Coronary artery (tissue), 2 donors: ENCODE measurements around the gene PTPRH.

ENCODE experiments used
- DNase-seq: peaks from one replicate; pipeline ENCODE4 v3.0.0-alpha.2; 2017; ENCODE audit warnings: low spot score
- H3K27ac ChIP-seq, 2 donors: fragments of 200-600 bp; sonication (generic); one replicate each; pipeline ENCODE4 v1.5.1; 2016 to 2019
- H3K4me3 ChIP-seq: fragments of 200-600 bp; sonication (generic); 2 replicates; pipeline ENCODE4 v1.5.1; 2016; ENCODE audit warnings: mild to moderate bottlenecking, moderate library complexity
- TF ChIP-seq, protein P1 (sequence below): fragments of 200-600 bp; sonication (generic); IDR thresholded peaks from one replicate; pipeline ENCODE4 v1.5.1; 2019; ENCODE audit warnings: antibody characterized with exemption

PTPRH gene

DNA sequence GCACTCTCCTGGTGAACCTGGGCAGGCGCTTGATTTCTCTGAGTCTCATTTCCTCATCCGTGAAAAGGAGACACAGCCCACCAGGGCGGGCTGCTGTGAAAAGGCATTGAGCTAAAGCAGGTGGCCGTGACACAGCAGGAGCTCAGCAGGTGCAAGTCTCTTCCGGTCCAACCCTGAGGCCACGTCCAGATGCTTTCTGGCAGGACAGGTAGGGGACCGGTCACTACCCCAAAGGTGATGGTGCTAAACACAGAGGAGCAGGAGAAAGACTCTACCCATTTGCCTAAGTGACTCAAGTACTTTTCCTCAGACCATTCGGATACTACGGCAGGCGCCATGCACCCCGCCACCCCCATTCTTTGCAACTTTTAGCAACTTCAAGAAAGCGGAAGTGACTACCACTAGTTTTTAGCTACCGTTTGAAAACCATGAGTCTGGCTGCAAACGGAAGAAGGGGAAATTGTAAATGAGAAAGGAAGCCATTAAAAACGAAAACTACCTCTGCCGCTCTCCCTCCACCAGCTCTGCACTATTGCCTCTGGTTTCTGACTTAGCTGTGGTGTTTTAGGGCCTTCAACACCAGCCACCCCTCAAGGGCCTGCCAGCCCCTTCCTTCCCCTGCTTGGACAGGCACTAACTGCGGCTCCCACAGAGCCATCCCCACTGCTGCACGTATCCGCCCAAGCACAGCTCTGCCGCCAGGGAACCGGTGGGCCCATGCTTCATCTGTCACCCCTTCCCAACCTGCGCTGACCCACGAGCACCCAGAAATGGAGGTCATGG lies 44.7 kb upstream of the PTPRH start:
- peak overlapping the region in 1 of 2 donors; percentile 66 for H3K27ac ChIP-seq
- DNase-seq, result no peak
- H3K4me3 ChIP-seq, result peak overlapping the region; percentile 50
- TF ChIP-seq, protein P1, sequence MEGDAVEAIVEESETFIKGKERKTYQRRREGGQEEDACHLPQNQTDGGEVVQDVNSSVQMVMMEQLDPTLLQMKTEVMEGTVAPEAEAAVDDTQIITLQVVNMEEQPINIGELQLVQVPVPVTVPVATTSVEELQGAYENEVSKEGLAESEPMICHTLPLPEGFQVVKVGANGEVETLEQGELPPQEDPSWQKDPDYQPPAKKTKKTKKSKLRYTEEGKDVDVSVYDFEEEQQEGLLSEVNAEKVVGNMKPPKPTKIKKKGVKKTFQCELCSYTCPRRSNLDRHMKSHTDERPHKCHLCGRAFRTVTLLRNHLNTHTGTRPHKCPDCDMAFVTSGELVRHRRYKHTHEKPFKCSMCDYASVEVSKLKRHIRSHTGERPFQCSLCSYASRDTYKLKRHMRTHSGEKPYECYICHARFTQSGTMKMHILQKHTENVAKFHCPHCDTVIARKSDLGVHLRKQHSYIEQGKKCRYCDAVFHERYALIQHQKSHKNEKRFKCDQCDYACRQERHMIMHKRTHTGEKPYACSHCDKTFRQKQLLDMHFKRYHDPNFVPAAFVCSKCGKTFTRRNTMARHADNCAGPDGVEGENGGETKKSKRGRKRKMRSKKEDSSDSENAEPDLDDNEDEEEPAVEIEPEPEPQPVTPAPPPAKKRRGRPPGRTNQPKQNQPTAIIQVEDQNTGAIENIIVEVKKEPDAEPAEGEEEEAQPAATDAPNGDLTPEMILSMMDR, result no peak

GRCh38 chr19:55252760-55253663 lies 43.7 kb upstream of the PTPRH start:
- no peak overlapping the region for H3K4me3 ChIP-seq
- TF ChIP-seq, protein P1, result no peak
- peak overlapping the region in 1 of 2 donors; percentile 7 for H3K27ac ChIP-seq
- no peak for DNase-seq

DNA sequence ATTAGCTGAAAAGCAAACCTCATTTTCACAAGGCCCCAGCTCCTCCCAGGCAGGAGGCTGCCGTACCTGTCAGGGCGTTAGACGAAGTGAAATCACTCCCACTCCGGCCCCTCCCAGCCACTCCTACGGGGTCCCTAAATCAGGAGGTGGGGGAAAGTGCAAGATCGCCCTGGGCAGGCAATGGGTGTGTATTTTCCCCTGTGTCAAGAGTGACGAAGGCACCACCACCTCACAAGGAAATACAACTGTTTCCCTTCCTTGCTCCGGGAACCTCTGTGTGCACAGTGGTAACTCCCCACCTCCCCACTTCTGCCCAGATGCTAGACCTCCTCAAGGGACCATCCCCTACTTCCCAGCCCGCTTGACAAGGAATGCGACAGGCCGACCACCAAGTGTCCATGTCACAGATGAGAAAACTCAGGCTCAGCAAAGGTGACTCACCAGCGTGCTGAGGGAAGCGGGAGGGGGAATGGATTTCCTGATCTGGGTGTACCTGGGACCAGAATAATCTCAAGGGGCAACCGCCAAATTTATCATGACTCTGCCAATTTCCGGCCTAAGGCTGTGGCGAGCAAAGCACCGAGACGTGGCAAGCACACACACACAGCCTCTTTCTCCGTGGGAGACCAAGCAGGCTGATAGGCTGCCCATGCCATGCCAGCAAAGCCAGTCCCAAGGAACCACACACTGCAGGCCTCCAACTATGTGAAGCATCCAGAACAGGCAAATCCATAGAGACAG lies 42.2 kb upstream of the PTPRH start:
- H3K4me3 ChIP-seq, result no peak overlapping the region
- no peak for DNase-seq
- TF ChIP-seq, protein P1, result no peak
- peak overlapping the region in 1 of 2 donors; percentile 31 for H3K27ac ChIP-seq

- H3K4me3 ChIP-seq, result no peak overlapping the region
- H3K27ac ChIP-seq, result no peak overlapping the region
- TF ChIP-seq, protein P1, result no peak
- DNase-seq, result no peak
Measured at GRCh38 chr19:55250262-55251036, 41.1 kb upstream of the PTPRH start.

DNA sequence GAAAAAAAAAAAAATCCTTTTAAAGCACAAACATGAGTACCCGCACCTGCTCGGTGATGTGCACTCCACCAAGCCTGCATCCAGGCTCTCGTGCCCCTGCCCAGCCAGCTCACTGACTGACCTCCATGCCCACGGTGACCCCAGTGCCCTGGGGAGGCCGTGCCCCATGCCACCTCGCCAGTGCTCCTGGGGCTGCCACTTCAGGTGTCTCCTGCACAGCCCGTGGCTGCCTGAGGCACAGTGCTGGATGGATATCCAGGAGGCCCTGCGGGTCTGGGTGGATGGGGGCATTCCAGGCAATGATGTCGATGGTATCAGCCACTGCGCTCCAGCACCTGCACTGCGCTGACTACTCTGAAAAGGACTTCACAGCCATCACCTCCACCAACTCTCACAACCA lies 40.5 kb upstream of the PTPRH start:
- TF ChIP-seq, protein P1, result no peak
- Histone ChIP-seq H3K27ac (no peak overlapping the region), H3K4me3 (no peak overlapping the region)
- no peak for DNase-seq

- no peak overlapping the region for H3K27ac ChIP-seq
- TF ChIP-seq, protein P1, result no peak
- no peak overlapping the region for H3K4me3 ChIP-seq
- no peak for DNase-seq
Measured at GRCh38 chr19:55248704-55249103, 39.4 kb upstream of the PTPRH start.
